HFF-Myc (cell line): ENCODE results near the gene YBX1.

Experiments used
- DNase-seq: peaks from one replicate; pipeline ENCODE4 v3.0.0-alpha.2; 2011; ENCODE audit warnings: low read depth; ENCODE audit errors: extremely low read depth
- H3K4me3 ChIP-seq: replicated peaks from 2 replicates; pipeline ENCODE4 v1.5.1; 2011; ENCODE audit warnings: low read depth, mild to moderate bottlenecking, control low read depth, low read length
- CTCF ChIP-seq: IDR thresholded peaks from 2 replicates; pipeline ENCODE4 v1.5.1; 2012; ENCODE audit warnings: mild to moderate bottlenecking, low read depth, low read length, control low read depth; ENCODE audit errors: missing control alignments

YBX1 gene

GRCh38 chr1:42730002-42730401, 47.8 kb downstream of the YBX1 start:
- TF ChIP-seq CTCF = no peak
- no peak overlapping the region for H3K4me3 ChIP-seq
- DNase-seq = no peak

- no peak for DNase-seq
- H3K4me3 ChIP-seq = no peak overlapping the region
- no peak for TF ChIP-seq CTCF
Measured at GRCh38 chr1:42730988-42731387, 48.8 kb downstream of the YBX1 start.

GRCh38 chr1:42731585-42731984, 49.4 kb downstream of the YBX1 start:
- no peak for DNase-seq
- no peak for TF ChIP-seq CTCF
- H3K4me3 ChIP-seq = no peak overlapping the region

DNA sequence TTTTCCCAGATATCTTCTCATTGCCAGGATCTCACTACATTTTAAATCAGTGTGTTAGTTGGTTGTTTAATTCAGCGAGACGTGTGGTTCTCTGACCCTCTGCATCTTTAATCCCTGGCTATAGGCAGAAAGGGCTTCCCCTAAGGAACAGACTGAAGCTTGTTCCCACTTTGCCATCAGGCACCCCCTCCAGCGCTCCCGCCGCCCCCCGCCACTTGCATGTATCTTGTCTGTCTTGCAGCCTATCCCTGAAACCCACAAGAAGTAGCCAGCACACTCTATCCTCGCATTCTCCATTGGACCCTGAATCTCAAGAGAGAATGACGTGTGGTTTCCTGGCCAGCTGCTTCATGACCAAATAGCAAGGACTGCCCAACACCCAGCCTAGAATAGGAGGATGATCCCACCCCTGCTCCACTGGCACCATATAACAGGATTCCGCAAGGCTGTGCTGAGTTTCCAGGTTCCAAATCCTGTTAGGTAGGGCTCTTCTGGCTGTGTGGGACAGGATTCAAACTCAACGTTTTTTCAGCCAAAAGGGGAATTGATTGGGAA, 50.0 kb downstream of the YBX1 start:
- DNase-seq = no peak
- no peak for TF ChIP-seq CTCF

DNA sequence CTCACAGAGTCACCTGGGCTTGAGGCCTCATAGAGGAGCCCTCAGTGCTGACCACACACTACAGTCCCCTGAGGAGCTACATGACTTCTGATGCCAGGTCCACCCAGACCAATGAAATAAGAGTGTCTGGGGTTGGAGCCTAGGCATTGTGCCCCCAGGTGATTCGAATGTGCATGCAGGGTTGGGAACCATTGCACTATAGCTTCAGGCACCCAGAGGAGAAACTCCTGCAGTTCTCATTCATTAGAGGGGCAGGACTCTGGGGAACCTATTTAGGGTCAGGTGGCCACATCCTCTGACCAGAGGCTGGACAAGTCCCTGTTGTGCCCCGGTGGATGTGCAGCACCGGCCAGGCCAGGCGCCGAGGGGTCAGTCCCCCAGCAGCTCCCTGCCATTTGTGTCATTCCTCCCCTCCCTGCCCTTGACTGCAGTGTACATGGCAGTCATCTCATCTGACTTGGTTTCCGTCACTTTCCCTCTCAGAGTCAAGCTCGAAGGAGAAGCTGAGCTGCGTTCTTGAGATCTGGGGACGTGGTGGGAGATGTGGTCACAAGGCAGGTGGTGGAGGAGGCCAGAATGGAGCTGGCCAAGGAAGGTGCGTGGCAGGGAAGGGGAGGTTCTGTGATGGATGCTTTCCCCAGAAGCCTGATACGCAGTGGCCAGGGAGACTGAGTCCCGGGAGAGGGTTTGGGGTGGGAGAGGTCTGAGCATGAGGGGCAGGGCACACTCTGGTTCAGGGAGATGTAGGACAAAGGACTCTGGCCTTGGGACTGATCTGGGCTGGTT, 51.4 kb downstream of the YBX1 start:
- no peak overlapping the region for H3K4me3 ChIP-seq
- TF ChIP-seq CTCF = no peak
- DNase-seq = no peak

More for the DNA sequence above, 50.0 kb downstream of the YBX1 start:
- H3K4me3 ChIP-seq = no peak overlapping the region

- TF ChIP-seq CTCF = no peak
- no peak for DNase-seq
Measured at GRCh38 chr1:42734201-42735035, 52.2 kb downstream of the YBX1 start.

More at GRCh38 chr1:42734201-42735035, 52.2 kb downstream of the YBX1 start:
- H3K4me3 ChIP-seq = no peak overlapping the region
